HG02623 (cell line): ENCODE data around the gene RAB31.

ENCODE experiments used
- ATAC-seq: cut with Tn5 transposase; IDR thresholded peaks from one replicate; pipeline ENCODE4 v1.9.1; 2021; ENCODE audit warnings: moderate library complexity; ENCODE audit not compliant: unreplicated experiment

The RAB31 gene

GRCh38 chr18:9711361-9712129, 3.4 kb downstream of the RAB31 start:
- ATAC-seq = peak; percentile 46

GRCh38 chr18:9712130-9712577, 4.1 kb downstream of the RAB31 start:
- ATAC-seq = no peak

GRCh38 chr18:9712611-9713010, 4.5 kb downstream of the RAB31 start:
- ATAC-seq = no peak

- no peak for ATAC-seq
Measured at GRCh38 chr18:9714266-9715087, 6.4 kb downstream of the RAB31 start.

- no peak for ATAC-seq
Measured at GRCh38 chr18:9715088-9715343, 6.9 kb downstream of the RAB31 start.

- no peak for ATAC-seq
Measured at GRCh38 chr18:9715978-9716774, 8.1 kb downstream of the RAB31 start.

- ATAC-seq = no peak
Measured at GRCh38 chr18:9716780-9717563, 8.9 kb downstream of the RAB31 start.

GRCh38 chr18:9719421-9719981, 11.4 kb downstream of the RAB31 start:
- no peak for ATAC-seq

- no peak for ATAC-seq
Measured at GRCh38 chr18:9720327-9720726, 12.2 kb downstream of the RAB31 start.

GRCh38 chr18:9721893-9722550, 13.9 kb downstream of the RAB31 start:
- no peak for ATAC-seq

- no peak for ATAC-seq
Measured at GRCh38 chr18:9722691-9723090, 14.6 kb downstream of the RAB31 start.

- no peak for ATAC-seq
Measured at GRCh38 chr18:9724797-9725585, 16.9 kb downstream of the RAB31 start.

- no peak for ATAC-seq
Measured at GRCh38 chr18:9726175-9726574, 18.1 kb downstream of the RAB31 start.

- no peak for ATAC-seq
Measured at GRCh38 chr18:9726936-9727335, 18.8 kb downstream of the RAB31 start.

GRCh38 chr18:9730786-9731185, 22.7 kb downstream of the RAB31 start:
- ATAC-seq = no peak

GRCh38 chr18:9731380-9731779, 23.3 kb downstream of the RAB31 start:
- no peak for ATAC-seq

GRCh38 chr18:9732031-9732430, 23.9 kb downstream of the RAB31 start:
- ATAC-seq = no peak

GRCh38 chr18:9734189-9734588, 26.1 kb downstream of the RAB31 start:
- ATAC-seq = no peak

GRCh38 chr18:9735238-9735637, 27.1 kb downstream of the RAB31 start:
- no peak for ATAC-seq
